ENCODE data around the gene ITPRID2. TPM values are rescaled to one million over a fixed set of nuclear protein-coding genes. Genes with fewer than 3 reads are reported as not detected.
A peak's percentile ranks its signal among the peaks of the same experiment; 100 is the strongest.

Gene ITPRID2
- total RNA-seq, 1 donor from 2014 or later = 115 TPM

DNA sequence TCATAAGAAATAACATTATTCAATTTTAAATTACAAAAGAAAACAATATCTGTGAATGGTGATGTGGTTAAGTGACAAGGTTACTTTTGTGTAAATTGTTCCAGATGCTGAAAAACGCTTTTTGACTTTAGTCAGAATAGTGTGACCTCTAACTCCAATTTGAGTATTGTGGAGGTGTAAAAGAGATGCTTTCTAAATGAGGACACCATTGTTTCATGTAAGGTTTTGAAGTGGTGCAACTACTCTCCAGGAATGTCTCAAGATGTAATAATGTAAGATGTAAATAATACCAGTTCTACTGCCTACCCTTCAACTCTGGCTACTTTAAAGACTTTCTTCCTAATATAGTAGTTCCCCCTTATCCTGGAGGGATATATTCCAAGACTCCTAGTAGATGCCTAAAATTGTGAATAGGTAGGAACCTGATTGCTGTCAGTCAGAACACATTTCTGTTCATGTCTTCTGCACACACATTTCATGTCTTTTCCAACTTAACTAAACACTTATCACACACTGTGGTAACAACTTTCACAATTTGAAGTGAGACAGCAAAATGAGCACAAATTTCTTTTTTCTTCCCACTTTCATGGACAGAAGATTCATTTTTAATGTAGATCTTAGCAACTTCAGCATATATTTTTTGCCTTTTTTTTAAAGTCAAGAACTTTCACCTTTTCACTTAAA, 55.1 kb downstream of the ITPRID2 start:
- Mint-ChIP-seq H3K9me3 (peaks cover 17% of the 10 kb centered on the region), H3K36me3 (ENCODE audit: low read depth) (peaks cover 5% of the 10 kb centered on the region), H3K4me1 (peaks cover 31% of the 10 kb centered on the region), H3K4me3 (no peak overlapping the region), H3K27ac (ENCODE audit: unreplicated experiment) (no peak overlapping the region), H3K27me3 (ENCODE audit: low read depth) (no peaks in the 10 kb centered on the region)
- no peak for DNase-seq (ENCODE audit: low read depth, low spot score)
- no peak for TF ChIP-seq CTCF (conservative IDR thresholded peaks at IDR 0.05)

GRCh38 chr2:181947273-181947672, 55.7 kb downstream of the ITPRID2 start:
- no peak for TF ChIP-seq CTCF (conservative IDR thresholded peaks at IDR 0.05)
- H3K9me3 Mint-ChIP-seq = peaks cover 13% of the 10 kb centered on the region
- no peaks in the 10 kb centered on the region for H3K27me3 Mint-ChIP-seq (ENCODE audit: low read depth)
- H3K4me3 Mint-ChIP-seq = no peak overlapping the region
- H3K36me3 Mint-ChIP-seq (ENCODE audit: low read depth) = peaks cover 5% of the 10 kb centered on the region
- peaks cover 31% of the 10 kb centered on the region for H3K4me1 Mint-ChIP-seq
- no peak for DNase-seq (ENCODE audit: low read depth, low spot score)
- no peak overlapping the region for H3K27ac Mint-ChIP-seq (ENCODE audit: unreplicated experiment)

DNA sequence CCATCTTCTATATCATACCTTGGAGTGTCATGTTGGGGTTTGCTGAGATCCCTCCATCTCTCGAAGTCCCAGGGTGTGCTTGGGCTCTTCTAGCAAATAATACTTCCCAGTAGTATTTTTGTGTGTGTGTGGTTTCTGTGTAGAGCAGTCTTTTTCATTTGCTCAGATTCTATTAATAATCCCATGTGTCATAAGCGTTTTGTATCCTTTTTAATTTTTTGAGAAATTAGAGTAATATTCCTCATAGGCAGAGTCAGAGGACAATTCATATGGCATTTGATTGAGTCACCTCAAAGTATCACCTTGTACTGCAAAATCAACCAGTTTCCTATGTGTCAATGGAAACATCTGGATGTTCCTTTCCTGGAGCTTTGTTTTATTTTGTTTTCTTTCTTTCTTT, 56.7 kb downstream of the ITPRID2 start:
- Mint-ChIP-seq H3K9me3 (peaks cover 8% of the 10 kb centered on the region), H3K36me3 (ENCODE audit: low read depth) (peaks cover 5% of the 10 kb centered on the region), H3K4me3 (no peak overlapping the region), H3K27me3 (ENCODE audit: low read depth) (no peaks in the 10 kb centered on the region), H3K4me1 (peaks cover 25% of the 10 kb centered on the region), H3K27ac (ENCODE audit: unreplicated experiment) (no peak overlapping the region)
- TF ChIP-seq CTCF (conservative IDR thresholded peaks at IDR 0.05) = no peak
- no peak for DNase-seq (ENCODE audit: low read depth, low spot score)

- H3K4me1 Mint-ChIP-seq = peaks cover 26% of the 10 kb centered on the region
- no peak overlapping the region for H3K27ac Mint-ChIP-seq (ENCODE audit: unreplicated experiment)
- H3K4me3 Mint-ChIP-seq = no peak overlapping the region
Observed at GRCh38 chr2:181949047-181949446, 57.5 kb downstream of the ITPRID2 start.

GRCh38 chr2:181952404-181953226, 61.1 kb downstream of the ITPRID2 start:
- peaks cover 3% of the 10 kb centered on the region for H3K36me3 Mint-ChIP-seq (ENCODE audit: low read depth)
- TF ChIP-seq CTCF (conservative IDR thresholded peaks at IDR 0.05) = no peak
- no peak overlapping the region for H3K27ac Mint-ChIP-seq (ENCODE audit: unreplicated experiment)
- DNase-seq (ENCODE audit: low read depth, low spot score) = no peak
- peaks cover 6% of the 10 kb centered on the region for H3K9me3 Mint-ChIP-seq
- H3K4me1 Mint-ChIP-seq = peaks cover 20% of the 10 kb centered on the region
- H3K27me3 Mint-ChIP-seq (ENCODE audit: low read depth) = no peaks in the 10 kb centered on the region
- H3K4me3 Mint-ChIP-seq = peak overlapping the region; percentile 61

More at GRCh38 chr2:181949047-181949446, 57.5 kb downstream of the ITPRID2 start:
- Mint-ChIP-seq H3K27me3 (ENCODE audit: low read depth) (no peaks in the 10 kb centered on the region), H3K36me3 (ENCODE audit: low read depth) (peaks cover 5% of the 10 kb centered on the region), H3K9me3 (peaks cover 8% of the 10 kb centered on the region)
- no peak for DNase-seq (ENCODE audit: low read depth, low spot score)
- TF ChIP-seq CTCF (conservative IDR thresholded peaks at IDR 0.05) = no peak

Data from neural crest cell (in vitro differentiated cells).